Stimulated activated naive CD4-positive, alpha-beta T cell treated with Interleukin-2 at 50 U/mL for 16 hours (primary cell): Measurements from ENCODE around the gene VAV3.

ENCODE experiments used
- DNase-seq: peaks from one replicate; lab custom pipeline; 2025; lab: John Stamatoyannopoulos, UW

VAV3 gene

DNA sequence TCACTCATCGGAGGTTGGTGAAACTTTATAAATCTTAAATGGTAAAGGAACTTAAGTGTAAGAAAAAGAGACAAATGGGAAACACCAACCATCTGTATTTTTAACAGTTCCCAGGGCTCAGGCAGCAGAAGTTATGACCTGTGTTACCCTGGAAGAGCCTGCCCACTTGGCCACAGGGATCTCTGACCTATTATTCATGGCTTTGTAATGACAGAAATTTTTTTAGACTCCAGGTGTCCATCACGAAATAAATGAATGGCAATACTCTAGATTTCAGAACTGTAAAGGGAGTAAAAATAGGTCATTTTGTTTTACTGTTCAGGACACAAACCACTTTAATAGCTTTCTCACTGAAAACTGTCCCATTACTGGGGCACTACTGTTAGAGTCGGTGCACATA, 389.8 kb downstream of the VAV3 start:
- DNase-seq: no peak

DNA sequence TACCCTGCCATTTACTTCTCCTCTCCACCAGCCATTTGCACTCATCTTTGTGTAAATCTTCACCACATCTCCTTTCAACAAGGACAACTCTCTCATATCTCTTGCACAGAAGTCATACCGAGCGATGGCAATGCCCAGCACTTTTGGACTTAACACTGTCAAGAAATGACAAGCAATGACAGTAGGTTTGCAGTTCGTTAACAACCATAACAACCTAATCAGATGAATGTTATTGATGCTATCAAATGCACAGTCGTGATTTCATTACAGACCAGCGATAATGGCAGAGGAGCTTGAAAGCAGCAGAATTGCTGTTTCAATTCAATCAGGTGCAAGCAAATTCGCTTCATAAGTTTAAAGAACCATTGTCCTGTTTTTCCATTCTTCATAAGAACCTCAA, 390.9 kb downstream of the VAV3 start:
- no peak for DNase-seq

GRCh38 chr1:107572674-107573211, 392.2 kb downstream of the VAV3 start:
- DNase-seq: no peak

- no peak for DNase-seq
Measured at GRCh38 chr1:107570768-107571167, 394.2 kb downstream of the VAV3 start.

- no peak for DNase-seq
Measured at GRCh38 chr1:107563441-107563840, 401.5 kb downstream of the VAV3 start.

- DNase-seq: no peak
Measured at GRCh38 chr1:107559881-107560280, 405.1 kb downstream of the VAV3 start.

GRCh38 chr1:107557095-107557494, 407.9 kb downstream of the VAV3 start:
- DNase-seq: no peak

DNA sequence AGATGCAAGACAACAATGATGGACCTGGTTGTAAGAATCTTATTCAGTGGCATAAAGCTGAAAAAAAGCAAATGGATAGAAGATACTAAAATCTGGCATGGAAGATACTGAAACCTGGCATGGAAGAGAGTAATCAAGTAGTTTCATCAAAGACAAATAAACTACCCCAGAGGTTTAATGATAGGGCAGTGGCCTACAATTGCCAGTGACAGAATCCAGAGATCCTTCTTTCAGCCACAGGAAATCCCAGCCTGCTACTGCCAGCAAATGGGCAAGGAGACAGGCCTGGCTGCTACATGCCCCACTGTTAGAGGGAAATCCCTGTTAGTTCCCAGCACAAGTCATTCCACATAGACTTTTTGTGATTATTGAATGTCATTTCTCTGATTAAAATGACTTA, 409.4 kb downstream of the VAV3 start:
- DNase-seq: no peak

DNA sequence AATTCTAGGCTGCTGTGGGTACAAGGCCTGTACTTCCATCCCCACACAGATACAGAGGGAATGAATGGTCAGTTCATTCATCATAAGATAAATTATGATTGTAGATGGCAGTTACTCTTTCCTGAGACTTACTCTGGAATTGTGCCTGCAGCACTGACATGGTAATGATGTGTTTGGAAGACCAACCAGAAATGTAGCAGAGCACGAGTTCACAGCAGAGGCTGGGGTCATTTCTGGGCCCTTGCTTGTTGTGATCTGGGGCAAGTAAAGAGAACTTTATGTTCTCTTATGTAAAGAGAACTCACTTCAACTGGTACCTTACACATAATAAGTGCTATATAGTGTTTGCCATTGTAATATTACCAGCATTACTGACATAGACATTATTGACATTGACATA, 412.2 kb downstream of the VAV3 start:
- DNase-seq: no peak

DNA sequence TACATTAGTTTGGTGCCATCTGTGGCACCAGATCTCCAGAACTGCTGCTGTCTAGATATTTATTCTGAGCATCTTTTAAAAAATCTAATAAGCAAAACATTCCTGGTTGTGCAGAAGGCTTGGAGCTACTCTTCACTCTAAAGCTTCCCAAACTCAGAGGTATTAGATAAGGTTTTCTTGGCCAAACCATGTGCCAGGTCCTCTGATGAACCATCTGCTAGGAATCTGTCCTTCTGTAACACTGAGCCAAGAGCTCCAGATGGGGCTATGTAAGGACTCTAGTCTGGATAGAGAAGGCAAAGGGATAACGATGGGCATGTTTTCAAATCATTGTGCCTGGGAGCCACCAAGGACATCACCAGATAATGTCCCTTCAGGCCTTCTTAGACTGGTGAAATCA, 413.5 kb downstream of the VAV3 start:
- no peak for DNase-seq

DNA sequence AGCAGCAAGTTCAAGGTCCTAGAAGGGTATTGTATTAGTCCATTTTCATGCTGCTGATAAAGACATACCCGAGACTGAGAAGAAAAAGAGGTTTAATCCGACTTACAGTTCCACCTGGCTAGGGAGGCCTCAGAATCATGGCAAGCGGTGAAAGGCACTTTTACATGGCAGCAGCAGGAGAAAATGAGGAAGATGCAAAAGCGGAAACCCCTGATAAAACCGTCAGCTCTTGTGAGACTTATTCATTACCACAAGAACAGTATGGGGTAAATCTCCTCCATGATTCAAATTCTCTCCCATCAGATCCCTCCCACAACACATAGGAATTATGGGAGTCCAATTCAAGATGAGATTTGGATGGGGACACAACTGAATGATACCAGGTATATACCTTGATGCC, 414.6 kb downstream of the VAV3 start:
- no peak for DNase-seq

- no peak for DNase-seq
Measured at GRCh38 chr1:107549152-107549810, 415.7 kb downstream of the VAV3 start.

GRCh38 chr1:107548276-107548675, 416.7 kb downstream of the VAV3 start:
- no peak for DNase-seq

GRCh38 chr1:107547363-107548155, 417.4 kb downstream of the VAV3 start:
- DNase-seq: no peak

DNA sequence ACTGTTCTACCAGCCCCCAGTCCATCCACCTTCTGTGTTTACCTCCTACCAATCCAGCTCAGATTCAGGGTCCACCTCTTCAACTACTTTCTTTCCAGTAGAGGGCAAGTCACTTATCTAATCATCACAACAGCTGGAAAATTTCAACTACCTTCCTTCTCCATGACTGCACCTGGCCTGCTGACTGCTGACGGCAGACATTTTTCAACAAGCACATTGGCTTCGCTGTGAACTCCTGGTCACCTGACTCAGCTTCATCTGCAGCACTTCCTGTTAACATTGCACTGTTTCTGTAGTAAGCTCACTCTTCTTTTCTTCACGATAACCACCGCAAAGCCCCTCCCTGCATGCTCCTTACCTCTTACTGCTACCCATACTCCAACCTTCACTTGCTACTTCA, 418.4 kb downstream of the VAV3 start:
- no peak for DNase-seq

DNA sequence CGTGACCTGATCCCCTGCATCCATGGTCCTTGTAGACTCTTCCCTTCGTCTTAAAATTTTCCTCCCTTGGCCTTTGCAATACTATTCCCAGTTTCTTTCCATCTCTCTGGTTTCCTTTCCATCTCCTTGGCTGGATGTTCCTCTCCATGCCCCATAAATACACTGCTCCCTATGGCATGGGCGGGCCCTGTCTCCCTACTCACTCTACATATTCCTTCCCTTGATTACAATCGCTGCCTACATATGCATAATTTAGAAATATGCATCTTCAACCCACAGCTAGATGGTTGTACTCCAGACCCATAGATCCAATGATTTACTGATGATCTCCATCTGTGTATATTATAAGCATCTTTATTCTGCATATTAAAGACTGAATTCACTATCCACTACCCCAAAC, 419.1 kb downstream of the VAV3 start:
- DNase-seq: no peak

DNA sequence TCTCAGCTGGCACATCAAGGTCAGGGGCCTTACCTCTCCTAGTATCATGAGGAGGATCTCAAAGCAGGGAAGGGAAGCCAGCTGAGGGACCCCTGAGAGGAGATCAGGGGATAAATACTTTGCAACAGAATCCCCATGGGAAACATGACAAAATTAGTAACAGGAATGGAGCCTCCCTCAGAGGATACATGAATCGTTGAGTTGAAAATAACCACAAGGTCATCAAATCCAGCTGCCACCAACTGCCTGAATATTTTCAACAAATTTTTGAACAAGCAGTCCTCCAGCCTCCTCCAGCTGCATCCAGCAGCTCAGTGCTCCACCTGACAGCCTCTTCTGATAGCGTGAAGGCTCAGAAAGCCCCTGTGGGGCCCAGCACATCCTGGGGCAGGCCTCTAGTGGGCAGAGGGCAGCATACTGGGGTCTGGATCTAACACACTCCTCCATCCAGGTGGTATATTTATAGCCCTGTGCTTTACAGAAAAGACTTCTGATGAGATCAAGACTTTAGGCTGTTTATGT, 419.9 kb downstream of the VAV3 start:
- no peak for DNase-seq

GRCh38 chr1:107544285-107544684, 420.7 kb downstream of the VAV3 start:
- DNase-seq: no peak

- no peak for DNase-seq
Measured at GRCh38 chr1:107541412-107541811, 423.6 kb downstream of the VAV3 start.

DNA sequence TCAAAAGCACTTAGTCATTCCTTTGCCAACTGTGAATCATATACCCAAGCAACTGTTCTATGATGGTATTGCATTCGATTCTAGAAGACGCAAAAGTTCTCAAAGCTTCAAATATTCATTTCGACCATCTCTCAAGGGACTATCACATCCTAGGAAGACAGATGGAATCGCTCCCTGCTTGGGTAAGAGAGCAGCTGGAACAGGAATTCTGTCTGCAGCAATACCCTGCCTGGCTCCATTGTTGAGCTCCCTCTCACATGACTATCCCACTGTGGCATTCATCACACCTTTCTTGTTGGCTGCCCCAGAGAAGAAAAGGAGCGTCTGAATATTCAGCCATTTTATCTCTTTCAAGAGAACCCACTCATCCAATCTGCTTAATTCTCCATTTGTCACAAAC, 426.5 kb downstream of the VAV3 start:
- no peak for DNase-seq

DNA sequence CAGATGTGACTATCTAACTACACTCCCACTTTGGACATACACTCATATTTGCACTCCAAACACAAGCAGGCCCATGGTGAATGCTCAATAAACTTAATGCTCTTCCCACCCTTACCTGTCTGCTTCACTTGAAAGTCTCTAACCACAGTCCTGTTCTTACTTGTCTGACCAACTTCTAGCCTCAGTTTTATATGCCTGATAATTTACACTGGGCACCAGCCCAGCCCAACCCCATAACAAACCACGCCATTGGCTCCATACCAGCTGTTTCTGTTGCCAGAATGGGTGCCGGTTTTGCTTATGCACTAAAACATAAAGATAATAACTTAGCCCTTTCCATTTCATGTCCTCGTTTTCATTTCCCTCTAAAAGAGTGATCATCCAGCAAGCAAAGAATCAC, 428.7 kb downstream of the VAV3 start:
- DNase-seq: no peak

DNA sequence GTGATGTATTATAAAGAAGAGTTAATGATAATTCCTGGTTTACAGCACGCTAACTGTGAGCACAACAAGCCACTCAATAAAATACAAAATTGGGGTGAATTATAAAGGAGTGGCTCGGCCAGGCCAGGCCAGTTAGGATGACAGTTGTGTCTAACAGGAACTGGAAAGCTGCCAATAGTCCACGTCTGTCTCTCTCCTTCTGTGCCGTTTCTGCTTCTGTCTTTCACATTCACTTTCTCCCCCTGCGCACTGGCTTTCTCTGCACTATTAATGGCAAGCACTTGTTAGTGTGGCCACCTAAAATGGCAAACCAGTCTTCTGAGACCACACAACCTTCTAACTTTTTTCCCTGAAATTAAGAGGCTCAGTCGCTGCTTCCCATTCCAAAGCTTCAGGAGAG, 429.9 kb downstream of the VAV3 start:
- DNase-seq: no peak

GRCh38 chr1:107534632-107535031, 430.3 kb downstream of the VAV3 start:
- no peak for DNase-seq
